Measurements from ENCODE around the gene ITPR1.

ITPR1 gene

DNA sequence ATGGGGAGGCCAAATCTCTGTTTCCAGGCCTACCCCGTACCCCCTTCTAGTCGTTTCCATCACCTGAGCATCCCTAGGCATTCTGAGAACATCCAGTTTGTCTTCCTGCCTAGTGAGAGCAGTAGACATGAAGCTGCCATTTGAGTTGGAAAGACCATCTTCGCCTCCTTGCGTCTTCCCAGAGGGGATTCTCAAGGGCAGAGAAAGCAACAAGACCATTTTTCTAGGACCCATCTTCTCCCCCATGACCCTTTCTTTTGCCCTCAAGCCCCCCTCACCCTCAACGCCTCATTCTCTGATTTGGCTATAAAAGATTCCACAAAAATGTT, 337.4 kb downstream of the ITPR1 start:
- H3K27ac Mint-ChIP-seq = peak overlapping the region; percentile 99

DNA sequence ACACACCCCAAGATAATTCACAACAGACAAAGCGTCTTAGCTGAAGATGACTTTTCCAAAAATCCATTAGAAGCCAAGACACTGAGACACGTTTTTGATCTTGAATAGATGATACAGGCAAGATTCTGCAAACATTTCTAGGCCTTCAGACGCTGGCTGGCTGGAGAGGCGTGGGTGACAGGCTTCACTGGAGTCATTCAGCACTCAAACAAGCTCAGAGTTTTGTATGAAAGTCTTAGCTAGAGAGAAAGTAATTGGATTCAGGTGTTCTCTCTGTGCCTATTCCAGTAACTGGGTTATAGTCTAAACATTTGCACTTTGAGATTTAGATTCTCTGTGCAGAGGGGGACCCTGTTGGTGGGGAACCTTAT, 338.4 kb downstream of the ITPR1 start:
- Mint-ChIP-seq H3K9me3 (peaks cover 0 to 3% of the 10 kb centered on the region in 2 donors), H3K36me3 (peaks cover 67 to 76% of the 10 kb centered on the region in 2 donors)
- ATAC-seq (replicated peaks) = peak; percentile 7 to 17

More for the DNA sequence above, 337.4 kb downstream of the ITPR1 start:
- no peaks in the 10 kb centered on the region for H3K27me3 Mint-ChIP-seq
- peak overlapping the region; percentile 74 to 87 for H3K4me3 Mint-ChIP-seq
- DNase-seq = peak; percentile 14
- no peak for ATAC-seq (replicated peaks)
- H3K4me1 Mint-ChIP-seq = peaks cover 68 to 94% of the 10 kb centered on the region in 2 donors
- H3K36me3 Mint-ChIP-seq = peaks cover 68 to 76% of the 10 kb centered on the region in 2 donors
- H3K9me3 Mint-ChIP-seq = peaks cover 0 to 3% of the 10 kb centered on the region in 2 donors

DNA sequence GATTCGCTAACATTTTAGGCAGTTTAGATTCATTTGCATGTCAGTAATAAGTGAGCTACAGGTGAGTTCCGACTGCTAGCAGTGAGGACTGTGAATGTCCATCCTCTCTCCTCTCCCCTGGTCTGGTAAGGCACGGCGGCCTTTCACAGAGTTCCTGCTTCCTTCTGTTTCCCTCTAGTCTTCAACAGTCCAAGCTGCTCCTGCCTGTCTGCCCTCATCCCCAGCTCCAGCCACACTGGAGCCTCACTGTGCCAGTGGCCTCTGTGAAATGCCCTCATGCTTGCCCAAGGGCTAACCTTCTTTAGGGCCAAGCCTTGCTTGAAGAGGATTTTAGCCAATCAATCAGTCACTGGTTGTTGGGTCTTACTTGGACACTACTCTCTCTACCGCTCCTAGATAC, 340.3 kb downstream of the ITPR1 start:
- peak overlapping the region in 1 of 2 donors; percentile 31 for H3K4me3 Mint-ChIP-seq
- peaks cover 63 to 84% of the 10 kb centered on the region in 2 donors for H3K4me1 Mint-ChIP-seq
- peaks cover 0 to 3% of the 10 kb centered on the region in 2 donors for H3K9me3 Mint-ChIP-seq
- peak overlapping the region; percentile 96 for H3K27ac Mint-ChIP-seq
- H3K27me3 Mint-ChIP-seq = no peaks in the 10 kb centered on the region
- H3K36me3 Mint-ChIP-seq = peaks cover 58 to 75% of the 10 kb centered on the region in 2 donors
- no peak for ATAC-seq (replicated peaks)
- no peak for DNase-seq

More for the DNA sequence above, 338.4 kb downstream of the ITPR1 start:
- Mint-ChIP-seq H3K4me1 (peaks cover 66 to 93% of the 10 kb centered on the region in 2 donors), H3K27me3 (no peaks in the 10 kb centered on the region), H3K27ac (peak overlapping the region; percentile 99), H3K4me3 (peak overlapping the region; percentile 74 to 87)
- no peak for DNase-seq

DNA sequence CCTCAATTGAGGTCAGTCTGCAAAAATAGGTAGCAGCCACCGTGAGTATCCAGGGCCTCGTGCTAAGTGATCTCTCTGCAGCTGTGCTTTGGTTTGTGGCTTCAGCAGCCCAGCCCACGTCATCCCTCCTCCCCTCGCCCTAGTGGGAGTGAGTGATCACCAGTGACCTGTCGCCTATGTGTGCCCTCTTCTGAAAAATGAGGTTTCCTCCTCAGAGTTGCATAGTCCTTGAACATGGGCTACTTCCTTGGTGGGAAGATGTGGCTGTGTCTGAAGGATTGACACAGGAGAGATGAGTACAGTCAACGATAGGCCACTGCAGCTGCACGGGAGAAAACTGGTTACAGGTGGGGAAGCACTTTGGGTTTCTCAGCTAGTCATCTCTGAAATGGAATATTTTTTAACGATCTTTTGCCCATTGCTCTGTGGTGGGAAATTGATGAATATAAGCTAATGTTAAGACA, 341.3 kb downstream of the ITPR1 start:
- Mint-ChIP-seq H3K36me3 (peaks cover 58 to 76% of the 10 kb centered on the region in 2 donors), H3K4me3 (peak overlapping the region; percentile 31 to 55), H3K9me3 (peaks cover 0 to 3% of the 10 kb centered on the region in 2 donors), H3K27ac (peak overlapping the region; percentile 96), H3K4me1 (peaks cover 64 to 80% of the 10 kb centered on the region in 2 donors), H3K27me3 (no peaks in the 10 kb centered on the region)
- DNase-seq = peak; percentile 84
- peak; percentile 55 to 70 for ATAC-seq (replicated peaks)

DNA sequence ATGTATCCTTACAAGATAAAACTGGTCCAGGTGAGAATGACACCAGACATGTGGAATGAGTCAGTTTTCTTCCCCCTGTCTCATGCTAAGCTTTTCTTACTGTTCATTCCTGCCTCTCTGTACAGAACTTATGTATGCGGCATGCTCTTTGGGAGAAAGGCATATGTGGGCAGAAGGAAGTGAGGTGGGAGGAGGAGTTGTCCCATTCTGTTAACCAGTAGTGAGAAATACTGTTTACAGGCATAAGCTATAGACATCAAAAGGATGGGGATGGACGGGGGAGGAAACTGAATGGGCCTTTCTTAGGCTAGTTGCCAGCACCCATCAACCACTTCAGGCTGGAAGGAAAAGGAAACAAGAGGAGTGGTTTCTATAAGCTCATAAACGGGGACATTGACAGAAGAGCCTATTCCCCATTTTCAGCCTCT, 342.5 kb downstream of the ITPR1 start:
- ATAC-seq (replicated peaks) (no peak), DNase-seq (no peak)
- Mint-ChIP-seq H3K36me3 (peaks cover 58 to 70% of the 10 kb centered on the region in 2 donors), H3K27ac (peak overlapping the region; percentile 86), H3K4me1 (peaks cover 58 to 72% of the 10 kb centered on the region in 2 donors), H3K9me3 (peaks cover 0 to 2% of the 10 kb centered on the region in 2 donors), H3K27me3 (no peaks in the 10 kb centered on the region), H3K4me3 (peak overlapping the region; percentile 26 to 37)

DNA sequence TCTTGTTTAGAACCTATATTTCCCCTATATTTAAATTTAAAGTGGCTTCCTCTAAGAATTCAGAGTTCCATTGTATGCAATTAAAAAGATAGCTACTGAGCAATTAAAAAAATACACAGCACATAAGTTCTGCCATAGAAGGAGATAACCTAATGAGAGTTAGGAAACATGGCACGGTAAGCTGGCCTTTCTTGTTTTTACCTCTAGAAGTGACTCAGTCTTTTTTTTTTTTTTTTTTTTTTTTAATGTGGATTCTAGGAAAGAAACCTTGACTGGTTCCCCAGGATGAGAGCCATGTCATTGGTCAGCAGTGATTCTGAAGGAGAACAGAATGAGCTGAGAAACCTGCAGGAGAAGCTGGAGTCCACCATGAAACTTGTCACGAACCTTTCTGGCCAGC, 343.4 kb downstream of the ITPR1 start:
- peaks cover 52 to 71% of the 10 kb centered on the region in 2 donors for H3K4me1 Mint-ChIP-seq
- DNase-seq (no peak), ATAC-seq (replicated peaks) (no peak)
- peaks cover 58 to 69% of the 10 kb centered on the region in 2 donors for H3K36me3 Mint-ChIP-seq
- H3K4me3 Mint-ChIP-seq = no peak overlapping the region
- no peak overlapping the region for H3K27ac Mint-ChIP-seq
- no peaks in the 10 kb centered on the region for H3K27me3 Mint-ChIP-seq
- no peaks in the 10 kb centered on the region for H3K9me3 Mint-ChIP-seq

DNA sequence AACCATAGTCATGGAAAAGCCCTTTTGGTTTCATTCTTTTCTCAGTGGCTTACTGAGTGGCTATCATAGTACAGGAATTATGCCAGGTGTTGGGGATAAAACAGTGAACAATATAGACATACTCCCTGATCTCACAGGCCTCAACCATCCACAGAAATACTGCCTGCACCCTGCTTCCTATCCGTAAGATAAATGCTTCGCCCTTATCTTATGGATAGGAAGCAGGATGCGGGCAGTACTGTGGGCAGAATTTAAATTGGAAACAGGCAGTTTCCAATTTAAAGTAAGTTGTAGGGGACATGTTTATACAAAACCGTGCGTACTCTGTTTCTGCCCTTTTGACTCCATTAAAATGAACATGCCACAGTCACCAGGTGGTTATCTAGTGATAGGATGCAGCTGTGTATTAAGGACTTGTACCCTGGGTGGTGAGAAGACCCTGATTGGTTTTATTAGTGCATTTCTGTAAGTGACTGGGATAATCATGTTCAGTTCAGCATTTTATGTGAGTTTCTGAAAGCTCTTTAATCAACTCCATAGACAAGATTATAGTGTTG, 344.3 kb downstream of the ITPR1 start:
- Mint-ChIP-seq H3K9me3 (no peaks in the 10 kb centered on the region), H3K27me3 (no peaks in the 10 kb centered on the region), H3K27ac (no peak overlapping the region), H3K4me3 (no peak overlapping the region), H3K36me3 (peaks cover 59 to 75% of the 10 kb centered on the region in 2 donors), H3K4me1 (peaks cover 53 to 70% of the 10 kb centered on the region in 2 donors)
- DNase-seq = no peak
- no peak for ATAC-seq (replicated peaks)

DNA sequence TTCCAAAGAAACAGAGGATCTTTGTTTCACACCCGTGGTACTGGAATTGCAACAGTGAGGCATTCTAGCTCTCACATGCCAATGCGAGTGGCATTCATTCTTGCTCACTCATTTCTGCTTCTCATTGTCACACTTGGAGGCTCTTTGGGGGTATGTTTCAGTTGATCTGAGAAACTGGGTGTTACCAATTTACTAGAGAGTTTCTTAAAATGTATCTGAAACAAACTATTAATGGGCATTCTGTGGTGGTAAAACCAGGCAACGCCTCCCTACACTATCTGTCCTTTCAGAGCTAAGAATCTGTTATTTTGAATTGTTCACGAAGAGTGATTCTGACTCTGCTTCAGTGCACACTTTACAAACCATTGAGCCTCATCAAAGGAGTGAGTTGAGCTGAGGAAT, 345.5 kb downstream of the ITPR1 start:
- peak overlapping the region; percentile 66 for H3K27ac Mint-ChIP-seq
- ATAC-seq (replicated peaks) = peak; percentile 43 to 51
- no peak for DNase-seq
- no peaks in the 10 kb centered on the region for H3K27me3 Mint-ChIP-seq
- H3K36me3 Mint-ChIP-seq = peaks cover 59 to 78% of the 10 kb centered on the region in 2 donors
- no peaks in the 10 kb centered on the region for H3K9me3 Mint-ChIP-seq
- peaks cover 55 to 70% of the 10 kb centered on the region in 2 donors for H3K4me1 Mint-ChIP-seq
- H3K4me3 Mint-ChIP-seq = peak overlapping the region in 1 of 2 donors; percentile 8

DNA sequence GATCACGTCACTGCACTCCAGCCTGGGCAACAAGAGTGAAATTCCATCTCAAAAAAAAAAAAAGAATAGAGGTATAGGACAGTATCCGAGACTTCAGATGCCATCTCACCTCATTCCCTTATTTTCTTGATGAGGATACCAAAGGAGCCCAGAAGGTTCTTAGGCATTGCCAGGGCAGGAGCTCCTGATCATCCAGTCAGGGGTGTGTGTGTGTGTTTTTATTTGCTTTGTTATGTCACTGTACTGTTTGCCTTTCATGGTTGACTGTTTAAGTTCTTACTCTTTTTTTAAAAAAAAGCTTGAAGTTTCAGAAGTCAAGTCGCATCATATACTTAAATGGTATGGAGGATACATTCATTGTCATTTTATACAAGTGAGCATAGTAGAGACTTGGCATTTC, 346.1 kb downstream of the ITPR1 start:
- H3K4me1 Mint-ChIP-seq = peaks cover 50 to 70% of the 10 kb centered on the region in 2 donors
- peak overlapping the region; percentile 66 for H3K27ac Mint-ChIP-seq
- H3K9me3 Mint-ChIP-seq = peaks cover 0 to 1% of the 10 kb centered on the region in 2 donors
- H3K36me3 Mint-ChIP-seq = peaks cover 55 to 74% of the 10 kb centered on the region in 2 donors
- H3K4me3 Mint-ChIP-seq = no peak overlapping the region
- ATAC-seq (replicated peaks) (no peak), DNase-seq (no peak)
- H3K27me3 Mint-ChIP-seq = no peaks in the 10 kb centered on the region

DNA sequence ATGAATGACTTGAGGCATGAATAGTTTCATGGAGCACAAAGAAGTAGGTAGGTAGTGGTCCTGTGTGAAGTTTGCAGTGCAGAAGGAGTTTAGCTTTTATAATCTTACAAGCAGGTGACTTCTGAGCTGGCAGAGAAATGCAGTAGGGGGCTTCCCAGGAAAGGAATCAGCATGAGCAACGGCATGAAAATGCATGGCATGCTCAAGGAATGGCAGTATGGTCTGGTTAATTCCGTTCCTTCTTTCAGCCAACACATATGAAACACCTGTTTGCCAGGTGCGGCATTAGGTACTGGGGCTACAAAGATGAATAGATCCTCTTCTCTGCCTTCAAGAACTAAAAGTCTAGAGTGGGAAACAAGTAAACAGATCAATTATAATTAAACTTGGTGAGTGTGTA, 348.1 kb downstream of the ITPR1 start:
- peaks cover 45 to 71% of the 10 kb centered on the region in 2 donors for H3K4me1 Mint-ChIP-seq
- no peaks in the 10 kb centered on the region for H3K27me3 Mint-ChIP-seq
- DNase-seq (no peak), ATAC-seq (replicated peaks) (no peak)
- H3K27ac Mint-ChIP-seq = no peak overlapping the region
- peaks cover 42 to 58% of the 10 kb centered on the region in 2 donors for H3K36me3 Mint-ChIP-seq
- no peak overlapping the region for H3K4me3 Mint-ChIP-seq
- H3K9me3 Mint-ChIP-seq = peaks cover 0 to 1% of the 10 kb centered on the region in 2 donors

DNA sequence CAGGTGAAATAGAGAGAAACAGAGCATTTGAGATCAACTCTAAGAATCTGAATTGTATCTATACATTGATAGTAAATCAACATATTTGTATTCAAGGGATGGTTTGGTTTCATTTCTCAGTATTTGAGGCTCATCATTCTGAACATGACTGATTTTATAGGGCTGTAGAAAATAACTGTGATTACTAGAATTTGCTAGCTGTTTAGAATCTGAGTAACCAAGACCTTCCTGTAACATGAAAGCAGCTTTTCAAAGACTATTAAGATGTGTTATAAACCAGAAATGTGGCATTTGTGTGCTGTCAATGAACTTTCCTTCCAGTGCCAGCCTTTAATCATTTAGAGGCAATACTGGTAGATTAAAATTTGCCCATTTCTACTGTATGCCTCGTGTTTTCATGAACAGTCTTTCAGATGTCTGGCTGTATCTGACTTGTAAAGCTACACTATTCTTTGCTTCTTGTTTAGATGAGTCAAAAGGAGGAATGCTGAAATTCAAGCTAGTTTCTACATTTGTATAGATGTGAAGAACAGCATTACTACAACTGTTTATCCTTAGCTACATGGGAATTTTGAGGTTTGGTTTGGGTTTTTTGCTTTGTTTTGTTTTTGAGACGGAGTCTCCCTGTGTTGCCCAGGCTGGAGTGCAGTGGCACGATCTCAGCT, 348.8 kb downstream of the ITPR1 start:
- Mint-ChIP-seq H3K4me3 (no peak overlapping the region), H3K27ac (peak overlapping the region; percentile 11), H3K9me3 (peaks cover 0 to 1% of the 10 kb centered on the region in 2 donors), H3K27me3 (no peaks in the 10 kb centered on the region), H3K36me3 (peaks cover 40 to 52% of the 10 kb centered on the region in 2 donors), H3K4me1 (peaks cover 41 to 67% of the 10 kb centered on the region in 2 donors)
- no peak for DNase-seq
- ATAC-seq (replicated peaks) = no peak

DNA sequence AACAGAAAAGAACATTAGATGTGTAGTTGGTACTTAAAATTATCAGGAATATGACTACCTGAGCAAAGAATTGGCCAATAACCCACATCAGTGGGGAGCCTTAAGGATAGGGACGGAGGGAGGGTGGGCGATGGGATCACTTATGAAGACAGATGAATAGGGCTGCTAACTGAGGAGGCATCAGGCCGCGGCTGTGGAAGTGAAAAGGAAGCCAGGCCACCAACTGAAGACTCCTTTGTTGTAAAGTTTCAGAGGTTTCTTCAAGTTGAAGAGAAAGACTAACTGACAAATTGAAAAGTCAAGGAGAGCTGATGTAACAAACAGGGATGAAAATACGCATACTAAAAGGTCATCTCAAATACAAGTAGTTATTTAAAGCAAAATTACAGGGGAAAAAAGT, 350.5 kb downstream of the ITPR1 start:
- H3K4me3 Mint-ChIP-seq = peak overlapping the region; percentile 17 to 48
- H3K36me3 Mint-ChIP-seq = peaks cover 40 to 46% of the 10 kb centered on the region in 2 donors
- H3K9me3 Mint-ChIP-seq = peaks cover 0 to 1% of the 10 kb centered on the region in 2 donors
- peaks cover 40 to 72% of the 10 kb centered on the region in 2 donors for H3K4me1 Mint-ChIP-seq
- DNase-seq (no peak), ATAC-seq (replicated peaks) (no peak)
- peak overlapping the region; percentile 89 for H3K27ac Mint-ChIP-seq
- H3K27me3 Mint-ChIP-seq = no peaks in the 10 kb centered on the region

DNA sequence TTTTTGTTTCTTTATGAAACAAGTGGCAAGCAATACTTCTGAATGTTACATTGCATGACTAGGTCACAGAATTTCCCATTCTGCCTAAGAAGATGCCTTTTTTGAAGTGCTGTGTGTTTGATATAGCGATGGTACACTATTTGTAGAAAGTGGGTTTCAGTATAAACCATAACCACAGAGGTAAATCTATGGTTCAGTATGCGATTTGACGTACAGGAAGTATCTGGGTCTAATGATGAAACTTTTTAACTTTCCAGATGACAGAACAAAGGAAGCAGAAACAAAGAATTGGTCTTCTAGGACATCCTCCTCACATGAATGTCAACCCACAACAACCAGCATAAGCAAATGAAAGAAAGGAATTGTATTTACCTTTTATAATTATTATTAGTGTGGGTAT, 352.7 kb downstream of the ITPR1 start:
- Mint-ChIP-seq H3K27me3 (no peaks in the 10 kb centered on the region), H3K4me1 (peaks cover 47 to 87% of the 10 kb centered on the region in 2 donors), H3K4me3 (peak overlapping the region; percentile 4 to 45), H3K36me3 (peaks cover 35 to 46% of the 10 kb centered on the region in 2 donors), H3K9me3 (peaks cover 0 to 1% of the 10 kb centered on the region in 2 donors), H3K27ac (peak overlapping the region; percentile 89)
- ATAC-seq (replicated peaks) (peak; percentile 77 to 78), DNase-seq (no peak)

DNA sequence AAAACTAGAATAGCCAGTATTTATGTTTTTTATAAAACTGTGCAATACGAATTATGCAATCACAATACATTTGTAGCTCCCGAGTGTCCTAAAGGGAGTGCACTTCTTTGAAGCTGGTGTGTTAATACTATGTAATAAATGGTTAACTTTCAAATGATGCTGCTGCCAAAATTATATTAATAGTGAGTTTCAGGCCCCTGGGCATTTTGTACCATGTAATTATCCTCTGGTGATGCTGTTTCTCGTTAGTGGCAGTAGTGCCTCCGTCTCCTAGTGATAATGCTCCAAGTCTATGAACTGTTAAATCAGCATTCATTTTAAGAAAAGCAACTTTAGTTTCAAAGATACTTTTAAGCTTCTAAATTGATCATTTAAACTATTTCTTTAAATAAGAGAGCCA, 353.4 kb downstream of the ITPR1 start:
- Mint-ChIP-seq H3K4me1 (peaks cover 51 to 87% of the 10 kb centered on the region in 2 donors), H3K27ac (no peak overlapping the region), H3K9me3 (peaks cover 0 to 1% of the 10 kb centered on the region in 2 donors), H3K4me3 (no peak overlapping the region), H3K27me3 (no peaks in the 10 kb centered on the region), H3K36me3 (peaks cover 30 to 39% of the 10 kb centered on the region in 2 donors)
- ATAC-seq (replicated peaks) (no peak), DNase-seq (no peak)
